GM06990 (cell line): ENCODE results near the gene FOXJ3.

Experiments
- DNase-seq: peaks from one replicate; pipeline ENCODE4 v3.0.0-alpha.2; 2011; ENCODE audit not compliant: insufficient read length; ENCODE audit errors: extremely low read depth
- H3K27me3 ChIP-seq: replicated peaks from 2 replicates; pipeline ENCODE4 v1.6.0; 2011; ENCODE audit warnings: low read length; ENCODE audit not compliant: control insufficient read depth, insufficient read depth
- H3K36me3 ChIP-seq: 2 replicates; pipeline ENCODE4 v1.5.1; 2011; ENCODE audit warnings: low read length; ENCODE audit not compliant: control insufficient read depth, insufficient read depth
- H3K4me3 ChIP-seq: replicated peaks from 2 replicates; pipeline ENCODE4 v1.5.1; 2011; ENCODE audit warnings: low read depth, mild to moderate bottlenecking, control low read depth, low read length
- CTCF ChIP-seq: IDR thresholded peaks from 2 replicates; pipeline ENCODE4 v1.5.1; 2011; ENCODE audit warnings: low read length, control low read depth, mild to moderate bottlenecking, inconsistent platforms; ENCODE audit not compliant: insufficient read depth, poor library complexity, severe bottlenecking

The FOXJ3 gene

GRCh38 chr1:42305639-42306038, 29.4 kb downstream of the FOXJ3 start:
- no peak for DNase-seq
- no peak for TF ChIP-seq CTCF

DNA sequence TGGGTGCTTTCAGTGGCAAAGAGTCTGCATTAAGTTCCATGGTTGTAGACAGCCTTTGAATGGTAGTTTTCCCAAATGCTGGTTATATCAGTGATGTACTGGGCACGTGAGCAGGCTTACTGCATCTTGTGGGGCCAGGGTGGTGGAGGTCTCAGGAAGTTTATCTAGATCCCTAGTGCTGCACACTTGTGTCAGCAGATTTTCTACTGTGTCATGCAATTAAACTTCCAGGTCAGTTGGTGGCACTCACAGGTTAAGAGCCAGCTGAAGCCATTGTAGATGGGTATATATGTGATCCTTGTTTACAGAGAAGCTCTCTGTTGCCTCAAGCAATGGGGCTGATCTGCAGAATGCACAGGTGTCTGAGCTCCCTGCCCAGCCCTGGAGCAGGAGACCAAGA, 33.0 kb downstream of the FOXJ3 start:
- no peak for DNase-seq
- Histone ChIP-seq H3K27me3 (no peaks in the 10 kb centered on the region), H3K4me3 (no peak overlapping the region), H3K36me3 (peaks cover 3% of the 10 kb centered on the region)
- no peak for TF ChIP-seq CTCF

More at GRCh38 chr1:42305639-42306038, 29.4 kb downstream of the FOXJ3 start:
- H3K27me3 ChIP-seq: no peaks in the 10 kb centered on the region
- H3K36me3 ChIP-seq: peaks cover 4% of the 10 kb centered on the region
- no peak overlapping the region for H3K4me3 ChIP-seq

- Histone ChIP-seq H3K36me3 (peaks cover 3% of the 10 kb centered on the region), H3K27me3 (no peaks in the 10 kb centered on the region), H3K4me3 (no peak overlapping the region)
- TF ChIP-seq CTCF: no peak
- DNase-seq: no peak
Observed at GRCh38 chr1:42298520-42298919, 36.5 kb downstream of the FOXJ3 start.

- no peaks in the 10 kb centered on the region for H3K36me3 ChIP-seq
- TF ChIP-seq CTCF: no peak
- H3K27me3 ChIP-seq: no peaks in the 10 kb centered on the region
- H3K4me3 ChIP-seq: no peak overlapping the region
- no peak for DNase-seq
Observed at GRCh38 chr1:42295816-42296215, 39.2 kb downstream of the FOXJ3 start.

GRCh38 chr1:42290130-42290529, 44.9 kb downstream of the FOXJ3 start:
- H3K27me3 ChIP-seq: no peaks in the 10 kb centered on the region
- DNase-seq: no peak
- TF ChIP-seq CTCF: no peak
- H3K4me3 ChIP-seq: no peak overlapping the region
- no peaks in the 10 kb centered on the region for H3K36me3 ChIP-seq

DNA sequence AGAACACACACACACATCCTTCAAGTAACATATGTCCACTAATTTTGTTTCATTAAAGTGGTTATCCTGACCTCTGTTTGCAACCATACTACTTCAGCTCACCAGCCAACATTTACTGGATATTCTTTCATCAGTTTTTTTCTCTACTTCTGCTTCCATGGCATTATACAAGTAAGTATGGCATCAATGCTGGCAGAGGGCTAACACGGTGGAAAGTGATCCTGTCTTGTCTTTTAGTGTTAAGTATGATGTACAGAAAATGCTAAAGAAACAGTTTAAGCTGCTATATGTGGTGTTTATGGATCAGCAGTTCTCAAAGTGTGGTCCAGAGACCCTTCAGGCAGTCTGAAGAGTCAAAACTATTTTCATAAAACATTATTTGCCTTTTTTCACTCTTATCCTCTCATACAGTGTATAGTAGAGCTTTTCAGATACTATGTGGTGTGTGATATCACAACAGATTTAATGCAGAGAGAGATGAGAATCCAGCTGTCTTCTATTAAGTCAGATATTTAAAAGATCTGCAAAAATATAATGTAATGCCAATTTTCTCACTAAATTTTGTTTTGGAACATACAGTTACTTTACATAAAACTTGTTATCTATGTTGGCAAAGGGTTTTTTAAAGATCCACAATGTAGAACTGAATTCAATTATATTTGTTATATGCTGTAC, 46.6 kb downstream of the FOXJ3 start:
- no peaks in the 10 kb centered on the region for H3K36me3 ChIP-seq
- TF ChIP-seq CTCF: no peak
- DNase-seq: no peak
- no peaks in the 10 kb centered on the region for H3K27me3 ChIP-seq
- no peak overlapping the region for H3K4me3 ChIP-seq
